Lung (tissue), 12 donors: ENCODE results near the gene TNNC1. TPM values are rescaled to one million over a fixed set of nuclear protein-coding genes. Genes with fewer than 3 reads are reported as not detected.

Source experiments
- ATAC-seq: fragments of 200-7000 bp; cut with Tn5 transposase; one replicate; pipeline ENCODE4 v1.9.1; 2020; ENCODE audit warnings: moderate number of reproducible peaks; ENCODE audit not compliant: insufficient read depth, low FRiP score
- DNase-seq, 3 donors: peaks; one replicate each; pipeline ENCODE4 v3.0.0-alpha.2; 2013 to 2017
- H3K27ac ChIP-seq, 2 donors: one replicate each; pipeline ENCODE4 v1.5.1; 2013; ENCODE audit warnings: mild to moderate bottlenecking in 2 of 2, moderate library complexity in 2 of 2, control low read depth in 1 of 2, inconsistent platforms in 1 of 2, low read depth in 1 of 2, low read length in 1 of 2
- H3K27me3 ChIP-seq, 3 donors: one replicate each; pipeline ENCODE4 v1.5.1; 2013; ENCODE audit warnings: low read length in 2 of 3; ENCODE audit not compliant: control insufficient read depth in 3 of 3, insufficient read depth in 3 of 3
- H3K36me3 ChIP-seq, 4 donors: one replicate each; pipeline ENCODE4 v1.5.1; 2013; ENCODE audit warnings: low read length in 4 of 4, mild to moderate bottlenecking in 1 of 4, moderate library complexity in 1 of 4; ENCODE audit not compliant: control insufficient read depth in 4 of 4, insufficient read depth in 4 of 4
- H3K4me1 ChIP-seq, 5 donors: one replicate each; pipeline ENCODE4 v1.5.1; 2013; ENCODE audit warnings: low read length in 5 of 5, mild to moderate bottlenecking in 2 of 5, moderate library complexity in 1 of 5; ENCODE audit not compliant: control insufficient read depth in 5 of 5, insufficient read depth in 5 of 5
- H3K4me3 ChIP-seq: one replicate; pipeline ENCODE4 v1.5.1; 2013; ENCODE audit warnings: mild to moderate bottlenecking, control low read depth, moderate library complexity
- H3K9ac ChIP-seq, 2 donors: one replicate each; pipeline ENCODE4 v1.5.1; 2013; ENCODE audit warnings: low read length in 2 of 2, control low read depth in 1 of 2; ENCODE audit not compliant: insufficient read depth in 1 of 2
- H3K9me3 ChIP-seq, 4 donors: one replicate each; pipeline ENCODE4 v1.5.1; 2013; ENCODE audit warnings: low read length in 3 of 4, mild to moderate bottlenecking in 1 of 4, moderate library complexity in 1 of 4; ENCODE audit not compliant: control insufficient read depth in 4 of 4, insufficient read depth in 3 of 4
- CTCF ChIP-seq: IDR thresholded peaks from 2 replicates; pipeline ENCODE4 v1.5.1; 2012; ENCODE audit warnings: mild to moderate bottlenecking; ENCODE audit errors: control extremely low read depth, extremely low read depth
- WGBS, 2 donors: extraction: QIAGEN DNeasy Blood & Tissue Kit; methylation state at CpG; one replicate each; pipeline ENCODE4 v1.1.7; 2013; 5-methylcytosine and 5-hydroxymethylcytosine counted together
- polyA plus RNA-seq, 2 donors: library from polyadenylated mRNA; stranded (reverse); fragments of 200-250 nt; gene quantifications; one replicate each; pipeline ENCODE4 v1.2.1, GENCODE V29; 2013
- total RNA-seq, 2 donors: library from RNA; depleted of rRNA in 1 of 2; stranded (reverse); fragments of >200 nt in 1 of 2; gene quantifications; one replicate each; pipeline ENCODE4 v1.2.1, GENCODE V29; 2014 to 2021
- donor health status: control.
- donor health status: control.
- donor health status: Bipolar disorder and iron deficiency.
- donor health status: healthy.
- donor health status: DM: yes; HTN: yes; CAD: no.

TNNC1 gene
- total and polyA plus RNA-seq, 4 donors = 17.3 to 250 (median 33.4) TPM

- Histone ChIP-seq H3K9me3 (no peaks in the 10 kb centered on the region), H3K27ac (no peak overlapping the region), H3K4me1 (peaks cover 0 to 23% (median 7%) of the 10 kb centered on the region in 5 donors), H3K9ac (no peak overlapping the region), H3K36me3 (peaks cover 0 to 2% (median 0%) of the 10 kb centered on the region in 4 donors), H3K27me3 (no peaks in the 10 kb centered on the region), H3K4me3 (no peak overlapping the region)
- DNase-seq (no peak), ATAC-seq (no peak)
- TF ChIP-seq CTCF = no peak
- WGBS, 2 donors = 76 to 83% methylated on average over 10 of the region's 10 CpGs
Observed at GRCh38 chr3:52431459-52432223, 22.2 kb downstream of the TNNC1 start.

GRCh38 chr3:52430416-52430810 lies 23.4 kb downstream of the TNNC1 start:
- H3K9ac ChIP-seq = no peak overlapping the region
- H3K4me1 ChIP-seq = peaks cover 0 to 19% (median 3%) of the 10 kb centered on the region in 5 donors
- WGBS, 2 donors = 73 to 76% methylated on average over 9 of the region's 9 CpGs
- no peaks in the 10 kb centered on the region for H3K36me3 ChIP-seq
- DNase-seq (no peak), ATAC-seq (no peak)
- no peak overlapping the region for H3K4me3 ChIP-seq
- H3K27me3 ChIP-seq = no peaks in the 10 kb centered on the region
- H3K27ac ChIP-seq = peak overlapping the region; percentile 26 to 43
- TF ChIP-seq CTCF = no peak
- H3K9me3 ChIP-seq = no peaks in the 10 kb centered on the region

GRCh38 chr3:52429779-52430415 lies 23.9 kb downstream of the TNNC1 start:
- WGBS, 2 donors = 77 to 83% methylated on average over 7 of the region's 7 CpGs

More at GRCh38 chr3:52429779-52430415, 23.9 kb downstream of the TNNC1 start:
- H3K4me3 ChIP-seq = no peak overlapping the region
- TF ChIP-seq CTCF = no peak
- ATAC-seq = no peak
- H3K27me3 ChIP-seq = no peaks in the 10 kb centered on the region
- DNase-seq = peak in 2 of 3 donors; percentile 11 to 47
- H3K9me3 ChIP-seq = no peaks in the 10 kb centered on the region
- H3K4me1 ChIP-seq = peaks cover 0 to 15% (median 6%) of the 10 kb centered on the region in 5 donors
- H3K9ac ChIP-seq = no peak overlapping the region
- no peaks in the 10 kb centered on the region for H3K36me3 ChIP-seq
- H3K27ac ChIP-seq = peak overlapping the region; percentile 26 to 43
